ENCODE data around the gene SAPCD2. TPM values are rescaled to one million over a fixed set of nuclear protein-coding genes. Genes with fewer than 3 reads are reported as not detected.

SAPCD2 gene
- total and polyA plus RNA-seq, 2 experiments from 2014 or later, result 13.4 to 60.3 TPM

- TF ChIP-seq CREB1 (CRISPR knock-in tag; IDR thresholded peaks at IDR 0.05; ENCODE audit: low read depth), result no peak
- TF ChIP-seq POLR2AphosphoS5 (IDR thresholded peaks at IDR 0.05; ENCODE audit: low read depth), result no peak
- no peak for TF ChIP-seq ETS1 (IDR thresholded peaks at IDR 0.05)
- TF ChIP-seq STAT1 (IDR thresholded peaks at IDR 0.05; ENCODE audit: unreplicated experiment), result no peak
- TF ChIP-seq, protein P1, sequence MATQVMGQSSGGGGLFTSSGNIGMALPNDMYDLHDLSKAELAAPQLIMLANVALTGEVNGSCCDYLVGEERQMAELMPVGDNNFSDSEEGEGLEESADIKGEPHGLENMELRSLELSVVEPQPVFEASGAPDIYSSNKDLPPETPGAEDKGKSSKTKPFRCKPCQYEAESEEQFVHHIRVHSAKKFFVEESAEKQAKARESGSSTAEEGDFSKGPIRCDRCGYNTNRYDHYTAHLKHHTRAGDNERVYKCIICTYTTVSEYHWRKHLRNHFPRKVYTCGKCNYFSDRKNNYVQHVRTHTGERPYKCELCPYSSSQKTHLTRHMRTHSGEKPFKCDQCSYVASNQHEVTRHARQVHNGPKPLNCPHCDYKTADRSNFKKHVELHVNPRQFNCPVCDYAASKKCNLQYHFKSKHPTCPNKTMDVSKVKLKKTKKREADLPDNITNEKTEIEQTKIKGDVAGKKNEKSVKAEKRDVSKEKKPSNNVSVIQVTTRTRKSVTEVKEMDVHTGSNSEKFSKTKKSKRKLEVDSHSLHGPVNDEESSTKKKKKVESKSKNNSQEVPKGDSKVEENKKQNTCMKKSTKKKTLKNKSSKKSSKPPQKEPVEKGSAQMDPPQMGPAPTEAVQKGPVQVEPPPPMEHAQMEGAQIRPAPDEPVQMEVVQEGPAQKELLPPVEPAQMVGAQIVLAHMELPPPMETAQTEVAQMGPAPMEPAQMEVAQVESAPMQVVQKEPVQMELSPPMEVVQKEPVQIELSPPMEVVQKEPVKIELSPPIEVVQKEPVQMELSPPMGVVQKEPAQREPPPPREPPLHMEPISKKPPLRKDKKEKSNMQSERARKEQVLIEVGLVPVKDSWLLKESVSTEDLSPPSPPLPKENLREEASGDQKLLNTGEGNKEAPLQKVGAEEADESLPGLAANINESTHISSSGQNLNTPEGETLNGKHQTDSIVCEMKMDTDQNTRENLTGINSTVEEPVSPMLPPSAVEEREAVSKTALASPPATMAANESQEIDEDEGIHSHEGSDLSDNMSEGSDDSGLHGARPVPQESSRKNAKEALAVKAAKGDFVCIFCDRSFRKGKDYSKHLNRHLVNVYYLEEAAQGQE (IDR thresholded peaks at IDR 0.05; ENCODE audit: unreplicated experiment), result no peak
Observed at GRCh38 chr9:137015540-137015930, 54.8 kb downstream of the SAPCD2 start (continued).

GRCh38 chr9:137014776-137015539, 55.4 kb downstream of the SAPCD2 start:
- Mint-ChIP-seq H3K36me3 (ENCODE audit: low read depth) (peaks cover 2% of the 10 kb centered on the region; the same call in 1 of the 3 replicates), H3K9me3 (no peaks in the 10 kb centered on the region), H3K4me1 (no peaks in the 10 kb centered on the region), H3K4me3 (no peak overlapping the region), H3K27ac (no peak overlapping the region), H3K27me3 (ENCODE audit: insufficient read depth, low read depth, poor library complexity) (peaks cover 4% of the 10 kb centered on the region)
- Histone ChIP-seq H3K27me3 (ENCODE audit: insufficient read depth) (no peaks in the 10 kb centered on the region), H4K20me1 (replicated peaks; ENCODE audit: insufficient read depth) (no peaks in the 10 kb centered on the region), H3K4me1 (ENCODE audit: insufficient read depth) (no peaks in the 10 kb centered on the region), H3K4me2 (no peak overlapping the region), H2AFZ (no peak overlapping the region), H3K4me3 (no peak overlapping the region), H3K9me2 (ENCODE audit: insufficient read depth) (no peaks in the 10 kb centered on the region), H3K36me3 (ENCODE audit: insufficient read depth) (no peaks in the 10 kb centered on the region), H3K79me2 (replicated peaks; ENCODE audit: insufficient read depth) (no peaks in the 10 kb centered on the region), H3K27ac (ENCODE audit: low read depth) (no peak overlapping the region), H3F3A (replicated peaks; ENCODE audit: low read depth) (no peaks in the 10 kb centered on the region)
- DNase-seq (ENCODE audit: low spot score) (no peak), ATAC-seq (no peak)
- TF ChIP-seq ZNF114 (CRISPR knock-in tag; IDR thresholded peaks at IDR 0.05) (no peak), JUNB (IDR thresholded peaks at IDR 0.05; ENCODE audit: unreplicated experiment) (no peak), STAT1 (IDR thresholded peaks at IDR 0.05; ENCODE audit: unreplicated experiment) (no peak), EZH2phosphoT487 (IDR thresholded peaks at IDR 0.05; ENCODE audit: unreplicated experiment) (no peak), POLR2AphosphoS5 (IDR thresholded peaks at IDR 0.05; ENCODE audit: low read depth) (no peak), EZH2 (IDR thresholded peaks at IDR 0.05; ENCODE audit: low read depth, unreplicated experiment) (no peak), CREB1 (CRISPR knock-in tag; IDR thresholded peaks at IDR 0.05; ENCODE audit: low read depth) (no peak), ETS1 (IDR thresholded peaks at IDR 0.05) (no peak)
- TF ChIP-seq, protein P1 (IDR thresholded peaks at IDR 0.05; ENCODE audit: unreplicated experiment), result no peak
- TF ChIP-seq, protein P2, sequence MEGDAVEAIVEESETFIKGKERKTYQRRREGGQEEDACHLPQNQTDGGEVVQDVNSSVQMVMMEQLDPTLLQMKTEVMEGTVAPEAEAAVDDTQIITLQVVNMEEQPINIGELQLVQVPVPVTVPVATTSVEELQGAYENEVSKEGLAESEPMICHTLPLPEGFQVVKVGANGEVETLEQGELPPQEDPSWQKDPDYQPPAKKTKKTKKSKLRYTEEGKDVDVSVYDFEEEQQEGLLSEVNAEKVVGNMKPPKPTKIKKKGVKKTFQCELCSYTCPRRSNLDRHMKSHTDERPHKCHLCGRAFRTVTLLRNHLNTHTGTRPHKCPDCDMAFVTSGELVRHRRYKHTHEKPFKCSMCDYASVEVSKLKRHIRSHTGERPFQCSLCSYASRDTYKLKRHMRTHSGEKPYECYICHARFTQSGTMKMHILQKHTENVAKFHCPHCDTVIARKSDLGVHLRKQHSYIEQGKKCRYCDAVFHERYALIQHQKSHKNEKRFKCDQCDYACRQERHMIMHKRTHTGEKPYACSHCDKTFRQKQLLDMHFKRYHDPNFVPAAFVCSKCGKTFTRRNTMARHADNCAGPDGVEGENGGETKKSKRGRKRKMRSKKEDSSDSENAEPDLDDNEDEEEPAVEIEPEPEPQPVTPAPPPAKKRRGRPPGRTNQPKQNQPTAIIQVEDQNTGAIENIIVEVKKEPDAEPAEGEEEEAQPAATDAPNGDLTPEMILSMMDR (conservative IDR thresholded peaks at IDR 0.05; ENCODE audit: low read depth in 2 of 2), result no peak
